SK-N-SH (cell line): ENCODE results near the gene MLLT10. TPM values are rescaled to one million over a fixed set of nuclear protein-coding genes. Genes with fewer than 3 reads are reported as not detected.

Source experiments
- CTCF ChIA-PET: fragments of 300-600, 350-600 bp; formaldehyde crosslinking; extraction: SDS; loops from one replicate; lab custom pipeline; 2021; lab: Yijun Ruan, JAX
- POLR2A ChIA-PET: fragments of 350-600 bp; sonication (Branson Sonifier 250); formaldehyde crosslinking; extraction: SDS; loops from one replicate; lab custom pipeline; 2020; ENCODE audit warnings: antibody characterized with exemption, inconsistent platforms; lab: Yijun Ruan, JAX
- DNase-seq: peaks from one replicate; pipeline ENCODE4 v3.0.0; 2012
- H2AFZ ChIP-seq: fragments of 200-600 bp; sonication (generic); 2 replicates; pipeline ENCODE4 v1.8.1; 2016; ENCODE audit warnings: antibody characterized with exemption, mild to moderate bottlenecking, low read depth
- H3F3A ChIP-seq: fragments of 200-600 bp; sonication (generic); replicated peaks from 2 replicates; pipeline ENCODE3; 2016; ENCODE audit warnings: antibody characterized with exemption, mild to moderate bottlenecking; ENCODE audit not compliant: insufficient read depth
- H3K27ac ChIP-seq, 2 experiments: fragments of 200-500 bp in 1 of 2; fragments of 200-600 bp in 1 of 2; sonication (Bioruptor generic) in 1 of 2; sonication (generic), shearing (Covaris generic) in 1 of 2; 2 replicates each; pipeline versions ENCODE4 v1.5.1 to v1.6.1; 2014 to 2016; ENCODE audit warnings: low read depth in 2 of 2, inconsistent platforms in 1 of 2, low read length in 1 of 2, mild to moderate bottlenecking in 1 of 2, mixed read lengths in 1 of 2
- H3K27me3 ChIP-seq: fragments of 200-600 bp; sonication (generic), shearing (Covaris generic); 2 replicates; pipeline ENCODE4 v1.6.1; 2016; ENCODE audit warnings: mixed run types; ENCODE audit not compliant: insufficient read depth
- H3K36me3 ChIP-seq, 2 experiments: fragments of 200-500 bp in 1 of 2; fragments of 200-600 bp in 1 of 2; sonication (Bioruptor generic) in 1 of 2; sonication (generic) in 1 of 2; replicated peaks in 1 of 2; 2 replicates each; pipeline versions ENCODE3 to v1.5.1; 2014 to 2016; ENCODE audit warnings: low read length in 1 of 2, mild to moderate bottlenecking in 1 of 2; ENCODE audit not compliant: insufficient read depth in 2 of 2, control insufficient read depth in 1 of 2
- H3K4me1 ChIP-seq, 2 experiments: fragments of 200-500 bp in 1 of 2; fragments of 200-600 bp in 1 of 2; sonication (Bioruptor generic) in 1 of 2; sonication (generic), shearing (Covaris generic) in 1 of 2; 2 replicates each; pipeline versions ENCODE4 v1.5.1 to v1.6.1; 2014 to 2016; ENCODE audit warnings: low read depth in 1 of 2, low read length in 1 of 2, mixed run types in 1 of 2; ENCODE audit not compliant: insufficient read depth in 2 of 2, control insufficient read depth in 1 of 2
- H3K4me2 ChIP-seq: fragments of 200-600 bp; sonication (generic), shearing (Covaris generic); 2 replicates; pipeline ENCODE4 v1.6.1; 2017; ENCODE audit warnings: mixed run types
- H3K4me3 ChIP-seq, 2 experiments: fragments of 200-500 bp in 1 of 2; fragments of 200-600 bp in 1 of 2; sonication (Bioruptor generic) in 1 of 2; sonication (generic), shearing (Covaris generic) in 1 of 2; 2 replicates each; pipeline versions ENCODE4 v1.5.1 to v1.8.1; 2014 to 2016; ENCODE audit warnings: low read depth in 2 of 2, inconsistent platforms in 1 of 2, low read length in 1 of 2, mild to moderate bottlenecking in 1 of 2, mixed read lengths in 1 of 2, moderate library complexity in 1 of 2
- H3K79me2 ChIP-seq: fragments of 200-600 bp; sonication (generic); 2 replicates; pipeline ENCODE4 v1.8.1; 2017; ENCODE audit warnings: mild to moderate bottlenecking; ENCODE audit not compliant: insufficient read depth
- H3K9ac ChIP-seq: fragments of 200-600 bp; sonication (generic); 2 replicates; pipeline ENCODE4 v1.6.1; 2017; ENCODE audit warnings: mixed run types
- H3K9me2 ChIP-seq: fragments of 200-600 bp; sonication (generic); 2 replicates; pipeline ENCODE4 v1.6.1; 2017; ENCODE audit warnings: mixed run types
- H3K9me3 ChIP-seq: fragments of 200-600 bp; sonication (generic); 2 replicates; pipeline ENCODE4 v1.6.1; 2017; ENCODE audit warnings: mixed run types, mild to moderate bottlenecking, moderate library complexity
- H4K20me1 ChIP-seq: fragments of 200-600 bp; sonication (generic); 2 replicates; pipeline ENCODE4 v1.6.1; 2017; ENCODE audit warnings: mild to moderate bottlenecking, mixed run types; ENCODE audit not compliant: insufficient read depth
- CHD2 ChIP-seq: fragments of 150-350 bp; IDR thresholded peaks from 2 replicates; pipeline ENCODE4 v1.6.1; 2018; ENCODE audit warnings: low read length; ENCODE audit not compliant: partially characterized antibody
- EP300 ChIP-seq, 2 experiments: IDR thresholded peaks; 2 replicates each; pipeline versions ENCODE4 v1.4.0 to v1.6.1; 2012; ENCODE audit warnings: borderline replicate concordance in 1 of 2, low read depth in 1 of 2, low read length in 1 of 2
- EZH2phosphoT487 ChIP-seq: fragments of 200-600 bp; sonication (generic); IDR thresholded peaks from 2 replicates; pipeline ENCODE4 v1.6.1; 2017; ENCODE audit warnings: low read depth, mixed run types, mild to moderate bottlenecking, antibody characterized with exemption, moderate library complexity, borderline replicate concordance
- GATA2 ChIP-seq: sonication (generic); formaldehyde crosslinking; IDR thresholded peaks from 2 replicates; pipeline ENCODE4 v1.5.0; 2020; ENCODE audit warnings: mild to moderate bottlenecking, missing genetic modification reagents
- MAX ChIP-seq: IDR thresholded peaks from 2 replicates; pipeline ENCODE4 v1.4.0; 2012; ENCODE audit warnings: low read depth
- MEF2A ChIP-seq: IDR thresholded peaks from 2 replicates; pipeline ENCODE4 v1.4.0; 2012; ENCODE audit warnings: low read depth, borderline replicate concordance
- NFIC ChIP-seq: IDR thresholded peaks from 2 replicates; pipeline ENCODE4 v1.4.0; 2012; ENCODE audit warnings: borderline replicate concordance
- NRF1 ChIP-seq: IDR thresholded peaks from 2 replicates; pipeline ENCODE4 v1.6.1; 2012; ENCODE audit warnings: low read depth, mild to moderate bottlenecking, low read length
- RCOR1 ChIP-seq: fragments of 150-350 bp; IDR thresholded peaks from 2 replicates; pipeline ENCODE4 v1.6.1; 2017; ENCODE audit warnings: antibody characterized with exemption, low read length
- RFX5 ChIP-seq: IDR thresholded peaks from 2 replicates; pipeline ENCODE4 v1.6.1; 2012; ENCODE audit warnings: mild to moderate bottlenecking, improper control_type of control experiment, low read length
- RXRA ChIP-seq: IDR thresholded peaks from 2 replicates; pipeline ENCODE4 v1.4.0; 2012; ENCODE audit warnings: low read depth, mild to moderate bottlenecking, borderline replicate concordance
- SIN3A ChIP-seq: IDR thresholded peaks from 2 replicates; pipeline ENCODE4 v1.6.1; 2012; ENCODE audit warnings: low read depth, mild to moderate bottlenecking, low read length, moderate library complexity, borderline replicate concordance
- SMC3 ChIP-seq: IDR thresholded peaks from 2 replicates; pipeline ENCODE4 v1.6.1; 2012; ENCODE audit warnings: low read depth, low read length, improper control_type of control experiment
- TAF1 ChIP-seq: IDR thresholded peaks from 2 replicates; pipeline ENCODE4 v1.6.1; 2012; ENCODE audit warnings: low read depth, mild to moderate bottlenecking, low read length, moderate library complexity, borderline replicate concordance
- TCF12 ChIP-seq: IDR thresholded peaks from 2 replicates; pipeline ENCODE4 v1.4.0; 2012
- TEAD4 ChIP-seq: IDR thresholded peaks from 2 replicates; pipeline ENCODE4 v1.4.0; 2012; ENCODE audit warnings: mild to moderate bottlenecking, borderline replicate concordance; ENCODE audit not compliant: insufficient read depth
- YY1 ChIP-seq: IDR thresholded peaks from 2 replicates; pipeline ENCODE4 v1.4.0; 2012; ENCODE audit warnings: low read depth, mild to moderate bottlenecking
- WGBS: methylation state at CpG from one replicate; pipeline ENCODE4 v1.1.6; 2017; ENCODE audit warnings: low lambda C conversion rate; 5-methylcytosine and 5-hydroxymethylcytosine counted together
- polyA plus RNA-seq, 3 experiments: library from polyadenylated mRNA; depleted of rRNA; stranded (reverse); fragments of >200 nt; gene quantifications; 2 replicates each; pipeline ENCODE4 v1.2.3, GENCODE V29; 2012
- TF ChIP-seq, protein P1 (sequence below): IDR thresholded peaks from 2 replicates; pipeline ENCODE4 v1.4.0; 2012; ENCODE audit warnings: low read depth, borderline replicate concordance
- TF ChIP-seq, protein P2 (sequence below): IDR thresholded peaks from 2 replicates; pipeline ENCODE4 v1.4.0; 2012; ENCODE audit warnings: low read depth, borderline replicate concordance
- TF ChIP-seq, protein P3 (sequence below): fragments of 150-350 bp; IDR thresholded peaks from 2 replicates; pipeline ENCODE4 v1.6.1; 2016; ENCODE audit warnings: mild to moderate bottlenecking, low read depth, low read length

Gene MLLT10
- polyA plus RNA-seq, 1 of the 3 experiments (the other 2 are of a cell fraction) = 26.0 TPM

- H3K9me3 ChIP-seq = no peaks in the 10 kb centered on the region
- TF ChIP-seq RCOR1 = no peak
- no peak for TF ChIP-seq SMC3
- no peak for TF ChIP-seq CHD2
- TF ChIP-seq EP300 (IDR thresholded peaks at IDR 0.05; ENCODE audit: borderline replicate concordance in 1 of 2, low read depth in 1 of 2, low read length in 1 of 2) = no peak
- TF ChIP-seq, protein P1, sequence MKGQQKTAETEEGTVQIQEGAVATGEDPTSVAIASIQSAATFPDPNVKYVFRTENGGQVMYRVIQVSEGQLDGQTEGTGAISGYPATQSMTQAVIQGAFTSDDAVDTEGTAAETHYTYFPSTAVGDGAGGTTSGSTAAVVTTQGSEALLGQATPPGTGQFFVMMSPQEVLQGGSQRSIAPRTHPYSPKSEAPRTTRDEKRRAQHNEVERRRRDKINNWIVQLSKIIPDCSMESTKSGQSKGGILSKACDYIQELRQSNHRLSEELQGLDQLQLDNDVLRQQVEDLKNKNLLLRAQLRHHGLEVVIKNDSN = no peak
- TF ChIP-seq NFIC = no peak
- no peak for TF ChIP-seq MAX
- TF ChIP-seq, all 33 proteins: peak for 0
- no peak for DNase-seq
- no peak overlapping the region for H3K4me2 ChIP-seq
- H3F3A ChIP-seq = peaks cover under 1% of the 10 kb centered on the region
- H3K27me3 ChIP-seq = no peaks in the 10 kb centered on the region
- H2AFZ ChIP-seq = no peak overlapping the region
- H3K79me2 ChIP-seq = peaks cover 16% of the 10 kb centered on the region; the same call in 1 of the 2 replicates
- H3K27ac ChIP-seq = no peak overlapping the region
- no peak overlapping the region for H3K4me3 ChIP-seq
- H3K9me2 ChIP-seq = no peaks in the 10 kb centered on the region
- CTCF ChIA-PET = interaction anchor here (1.2 to 1.5 kb wide), 2 partner anchors 26 to 38 kb away, joined by 3 to 4 read pairs; no protein-coding TSS in a partner anchor
- peaks cover 0 to 11% of the 10 kb centered on the region in 2 experiments; a peak in 2 of 4 replicates for H3K4me1 ChIP-seq
- no peak overlapping the region for H3K9ac ChIP-seq
- no peaks in the 10 kb centered on the region for H4K20me1 ChIP-seq
- WGBS = 100% methylated on average over 1 of the region's 1 CpG
- POLR2A ChIA-PET = no interaction called here
- peaks cover 26 to 28% of the 10 kb centered on the region in 2 experiments for H3K36me3 ChIP-seq
Observed at GRCh38 chr10:21688870-21689269, 154.8 kb downstream of the MLLT10 start.

- Histone ChIP-seq H3K27me3 (no peaks in the 10 kb centered on the region), H3K4me1 (peaks cover 3 to 11% of the 10 kb centered on the region in 2 experiments; a peak in 3 of 4 replicates), H3K79me2 (peaks cover 19% of the 10 kb centered on the region; the same call in 1 of the 2 replicates), H2AFZ (no peak overlapping the region), H3K4me3 (no peak overlapping the region), H3K36me3 (peaks cover 18 to 26% of the 10 kb centered on the region in 2 experiments), H4K20me1 (no peaks in the 10 kb centered on the region), H3K4me2 (no peak overlapping the region), H3K27ac (no peak overlapping the region), H3K9me3 (no peaks in the 10 kb centered on the region), H3K9ac (no peak overlapping the region), H3K9me2 (no peaks in the 10 kb centered on the region), H3F3A (peaks cover 4% of the 10 kb centered on the region)
- no peak for DNase-seq
- CTCF ChIA-PET = interaction anchor here (0.9 to 1.2 kb wide), 3 partner anchors 9 to 53 kb away, joined by 3 read pairs; no protein-coding TSS in a partner anchor
- TF ChIP-seq TCF12 = no peak
- no peak for TF ChIP-seq GATA2 (CRISPR knock-in tag)
- no peak for TF ChIP-seq SIN3A
- TF ChIP-seq, protein P2, sequence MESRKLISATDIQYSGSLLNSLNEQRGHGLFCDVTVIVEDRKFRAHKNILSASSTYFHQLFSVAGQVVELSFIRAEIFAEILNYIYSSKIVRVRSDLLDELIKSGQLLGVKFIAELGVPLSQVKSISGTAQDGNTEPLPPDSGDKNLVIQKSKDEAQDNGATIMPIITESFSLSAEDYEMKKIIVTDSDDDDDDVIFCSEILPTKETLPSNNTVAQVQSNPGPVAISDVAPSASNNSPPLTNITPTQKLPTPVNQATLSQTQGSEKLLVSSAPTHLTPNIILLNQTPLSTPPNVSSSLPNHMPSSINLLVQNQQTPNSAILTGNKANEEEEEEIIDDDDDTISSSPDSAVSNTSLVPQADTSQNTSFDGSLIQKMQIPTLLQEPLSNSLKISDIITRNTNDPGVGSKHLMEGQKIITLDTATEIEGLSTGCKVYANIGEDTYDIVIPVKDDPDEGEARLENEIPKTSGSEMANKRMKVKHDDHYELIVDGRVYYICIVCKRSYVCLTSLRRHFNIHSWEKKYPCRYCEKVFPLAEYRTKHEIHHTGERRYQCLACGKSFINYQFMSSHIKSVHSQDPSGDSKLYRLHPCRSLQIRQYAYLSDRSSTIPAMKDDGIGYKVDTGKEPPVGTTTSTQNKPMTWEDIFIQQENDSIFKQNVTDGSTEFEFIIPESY = no peak
- TF ChIP-seq, protein P3, sequence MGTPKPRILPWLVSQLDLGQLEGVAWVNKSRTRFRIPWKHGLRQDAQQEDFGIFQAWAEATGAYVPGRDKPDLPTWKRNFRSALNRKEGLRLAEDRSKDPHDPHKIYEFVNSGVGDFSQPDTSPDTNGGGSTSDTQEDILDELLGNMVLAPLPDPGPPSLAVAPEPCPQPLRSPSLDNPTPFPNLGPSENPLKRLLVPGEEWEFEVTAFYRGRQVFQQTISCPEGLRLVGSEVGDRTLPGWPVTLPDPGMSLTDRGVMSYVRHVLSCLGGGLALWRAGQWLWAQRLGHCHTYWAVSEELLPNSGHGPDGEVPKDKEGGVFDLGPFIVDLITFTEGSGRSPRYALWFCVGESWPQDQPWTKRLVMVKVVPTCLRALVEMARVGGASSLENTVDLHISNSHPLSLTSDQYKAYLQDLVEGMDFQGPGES = no peak
- TF ChIP-seq, protein P1 = no peak
- TF ChIP-seq EZH2phosphoT487 = no peak
- TF ChIP-seq NRF1 = no peak
- no peak for TF ChIP-seq CHD2
- no peak for TF ChIP-seq MEF2A
- no peak for TF ChIP-seq YY1
- no peak for TF ChIP-seq RXRA
- TF ChIP-seq TEAD4 = no peak
- TF ChIP-seq RFX5 = no peak
- TF ChIP-seq TAF1 = no peak
- POLR2A ChIA-PET = interaction anchor here (0.6 to 0.7 kb wide), 2 partner anchors 173 to 212 kb away, joined by 3 to 4 read pairs; no protein-coding TSS in a partner anchor
Observed at GRCh38 chr10:21689881-21690280, 155.8 kb downstream of the MLLT10 start.
